Measurements from ENCODE around the gene PAK5.
"Not testable (repeated sequence)": the region's sequence is repeated elsewhere in the genome, so short reads cannot be mapped to it uniquely, and the experiment has no call there.

The PAK5 gene

DNA sequence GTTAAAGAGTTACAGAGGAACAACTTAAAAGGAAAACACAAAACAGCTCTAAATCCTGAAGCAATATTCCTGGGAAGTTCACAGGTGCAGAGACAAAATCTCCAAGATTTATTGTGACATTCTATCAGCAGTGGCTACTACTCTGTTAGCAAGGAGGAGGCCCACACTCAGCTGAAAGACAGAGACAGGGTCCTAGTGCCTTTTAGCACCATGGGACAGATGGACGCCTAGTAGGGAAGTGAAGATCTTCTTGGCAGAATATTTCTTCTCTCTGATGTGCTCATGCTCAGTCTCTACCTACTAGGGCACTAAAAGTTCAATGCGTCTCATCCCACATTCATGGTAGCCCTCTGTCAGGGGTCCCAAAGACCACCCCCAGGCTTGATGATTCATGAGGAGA lies 191.1 kb downstream of the PAK5 start:
- Histone ChIP-seq H3K4me1 (ENCODE audit: control insufficient read depth, insufficient read depth, low read length, unreplicated experiment) (no peaks in the 10 kb centered on the region), H3K36me3 (ENCODE audit: insufficient read depth, low read length) (no peaks in the 10 kb centered on the region), H3K27me3 (ENCODE audit: insufficient read depth, low read length) (peaks cover 4% of the 10 kb centered on the region; the same call in 1 of the 2 replicates), H3K27ac (ENCODE audit: low read depth, low read length) (no peak overlapping the region), H2AFZ (ENCODE audit: low read length, unreplicated experiment) (no peak overlapping the region), H3K79me2 (ENCODE audit: control insufficient read depth, insufficient read depth, low read length, unreplicated experiment) (no peaks in the 10 kb centered on the region), H3K4me3 (ENCODE audit: low read depth, low read length) (no peak overlapping the region)

DNA sequence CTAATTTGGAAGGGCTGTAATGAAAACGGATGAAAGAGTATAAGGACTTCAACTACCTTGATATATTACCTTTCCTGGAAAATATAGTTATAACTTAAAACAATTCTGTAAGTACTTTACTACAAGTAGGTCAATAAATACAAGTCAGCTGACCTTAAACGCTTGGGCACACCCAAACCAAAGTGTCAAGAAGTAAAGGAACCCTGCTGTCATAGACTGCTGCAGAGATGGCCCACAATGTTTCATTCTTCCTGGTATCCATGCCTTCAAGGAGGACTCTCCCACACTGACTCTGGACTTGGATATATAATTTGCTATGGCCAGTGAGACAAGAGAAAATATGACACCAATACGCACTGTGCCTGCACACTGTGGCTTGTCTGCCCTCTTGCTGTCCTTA lies 192.5 kb downstream of the PAK5 start:
- H3K4me3 ChIP-seq (ENCODE audit: low read depth, low read length) = no peak overlapping the region
- H3K27me3 ChIP-seq (ENCODE audit: insufficient read depth, low read length) = peaks cover 4% of the 10 kb centered on the region; the same call in 1 of the 2 replicates
- no peaks in the 10 kb centered on the region for H3K4me1 ChIP-seq (ENCODE audit: control insufficient read depth, insufficient read depth, low read length, unreplicated experiment)
- no peak overlapping the region for H3K27ac ChIP-seq (ENCODE audit: low read depth, low read length)
- H3K79me2 ChIP-seq (ENCODE audit: control insufficient read depth, insufficient read depth, low read length, unreplicated experiment) = no peaks in the 10 kb centered on the region
- H2AFZ ChIP-seq (ENCODE audit: low read length, unreplicated experiment) = no peak overlapping the region
- H3K36me3 ChIP-seq (ENCODE audit: insufficient read depth, low read length) = no peaks in the 10 kb centered on the region

DNA sequence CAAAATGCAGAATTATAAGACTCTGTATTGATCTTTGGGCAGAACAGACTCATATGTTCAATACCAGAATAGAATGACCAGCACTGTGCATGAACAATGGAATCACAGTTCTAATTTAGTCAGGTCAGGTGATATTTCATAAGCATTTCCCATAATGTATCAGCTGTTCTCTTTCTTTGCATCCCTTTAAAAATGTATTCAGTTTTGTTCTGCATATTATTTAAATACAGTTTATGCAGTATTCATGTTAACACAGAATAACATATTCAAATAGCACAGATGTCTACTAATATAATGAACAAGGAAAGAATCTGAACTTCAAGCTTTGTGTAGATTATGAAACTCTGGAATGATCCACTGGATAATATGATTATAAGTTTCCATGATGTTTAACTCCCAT lies 196.0 kb downstream of the PAK5 start:
- H2AFZ ChIP-seq (ENCODE audit: low read length, unreplicated experiment) = no peak overlapping the region
- H3K79me2 ChIP-seq (ENCODE audit: control insufficient read depth, insufficient read depth, low read length, unreplicated experiment) = no peaks in the 10 kb centered on the region
- H3K4me3 ChIP-seq (ENCODE audit: low read depth, low read length) = no peak overlapping the region
- H3K4me1 ChIP-seq (ENCODE audit: control insufficient read depth, insufficient read depth, low read length, unreplicated experiment) = no peaks in the 10 kb centered on the region
- H3K36me3 ChIP-seq (ENCODE audit: insufficient read depth, low read length) = no peaks in the 10 kb centered on the region
- peaks cover 12% of the 10 kb centered on the region for H3K27me3 ChIP-seq (ENCODE audit: insufficient read depth, low read length)
- H3K27ac ChIP-seq (ENCODE audit: low read depth, low read length) = no peak overlapping the region

DNA sequence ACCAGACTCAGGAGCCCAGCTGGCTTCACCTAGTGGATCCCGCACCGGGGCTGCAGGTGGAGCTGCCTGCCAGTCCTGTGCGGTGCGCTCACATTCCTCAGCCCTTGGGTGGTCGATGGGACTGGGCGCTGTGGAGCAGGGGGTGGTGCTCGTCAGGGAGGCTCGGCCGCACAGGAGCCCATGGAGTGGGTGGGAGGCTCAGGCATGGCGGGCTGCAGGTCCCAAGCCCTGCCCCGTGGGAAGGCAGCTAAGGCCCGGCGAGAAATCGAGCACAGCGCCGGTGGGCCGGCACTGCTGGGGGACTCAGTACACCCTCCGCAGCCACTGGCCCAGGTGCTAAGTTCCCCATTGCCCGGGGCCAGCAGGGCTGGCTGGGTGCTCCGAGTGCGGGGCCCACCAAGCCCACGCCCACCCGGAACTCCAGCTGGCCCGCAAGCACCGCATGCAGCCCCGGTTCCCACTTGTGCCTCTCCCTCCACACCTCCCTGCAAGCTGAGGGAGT lies 197.3 kb downstream of the PAK5 start:
- not testable (repeated sequence) for H3K27ac ChIP-seq (ENCODE audit: low read depth, low read length); H3K4me1 ChIP-seq (ENCODE audit: control insufficient read depth, insufficient read depth, low read length, unreplicated experiment); H3K79me2 ChIP-seq (ENCODE audit: control insufficient read depth, insufficient read depth, low read length, unreplicated experiment); H3K36me3 ChIP-seq (ENCODE audit: insufficient read depth, low read length); H2AFZ ChIP-seq (ENCODE audit: low read length, unreplicated experiment); H3K4me3 ChIP-seq (ENCODE audit: low read depth, low read length)
- peaks cover 12% of the 10 kb centered on the region for H3K27me3 ChIP-seq (ENCODE audit: insufficient read depth, low read length)

DNA sequence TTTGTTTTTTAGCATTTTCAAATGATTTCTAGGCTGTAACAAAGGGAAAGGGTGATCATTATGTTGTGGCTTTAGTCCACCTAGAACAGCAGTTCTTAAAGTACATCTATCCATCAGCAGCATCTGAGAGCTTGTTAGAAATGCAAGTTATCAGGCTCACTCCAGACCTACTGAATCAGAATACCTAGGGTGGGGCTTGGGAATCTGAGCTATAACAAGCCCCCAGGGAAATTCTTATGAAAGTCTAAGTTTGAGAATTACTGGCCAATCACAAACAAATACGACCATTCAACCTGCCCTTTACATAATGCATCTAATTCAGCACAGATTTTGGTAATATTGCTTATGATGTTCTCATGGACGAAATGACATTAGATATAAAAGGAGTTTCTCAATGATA lies 201.0 kb downstream of the PAK5 start:
- Histone ChIP-seq H3K36me3 (ENCODE audit: insufficient read depth, low read length) (no peaks in the 10 kb centered on the region), H3K27me3 (ENCODE audit: insufficient read depth, low read length) (peaks cover 32% of the 10 kb centered on the region), H3K4me3 (ENCODE audit: low read depth, low read length) (no peak overlapping the region), H2AFZ (ENCODE audit: low read length, unreplicated experiment) (no peak overlapping the region), H3K79me2 (ENCODE audit: control insufficient read depth, insufficient read depth, low read length, unreplicated experiment) (no peaks in the 10 kb centered on the region), H3K4me1 (ENCODE audit: control insufficient read depth, insufficient read depth, low read length, unreplicated experiment) (no peaks in the 10 kb centered on the region), H3K27ac (ENCODE audit: low read depth, low read length) (no peak overlapping the region)

DNA sequence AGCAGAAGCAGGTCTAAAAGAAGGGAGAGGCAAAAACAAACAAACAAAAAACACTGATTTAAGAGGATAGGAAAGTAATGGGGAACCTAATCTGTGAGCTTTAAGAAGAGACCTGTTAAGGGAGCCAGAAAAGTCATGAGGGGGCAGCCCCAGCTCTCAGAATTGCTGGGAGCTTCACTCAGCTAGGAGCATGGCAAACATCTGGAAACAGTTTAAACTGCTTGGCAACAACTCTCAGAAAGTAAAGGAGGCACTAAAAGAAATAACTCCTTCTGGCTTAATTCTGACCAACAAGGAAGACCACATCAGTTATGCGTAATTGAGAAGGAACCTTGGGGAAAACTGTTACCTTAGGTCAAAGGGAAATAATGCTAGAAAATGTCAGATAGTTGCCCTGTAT lies 203.1 kb downstream of the PAK5 start:
- Histone ChIP-seq H3K27me3 (ENCODE audit: insufficient read depth, low read length) (peaks cover 53% of the 10 kb centered on the region), H3K4me1 (ENCODE audit: control insufficient read depth, insufficient read depth, low read length, unreplicated experiment) (no peaks in the 10 kb centered on the region), H3K36me3 (ENCODE audit: insufficient read depth, low read length) (no peaks in the 10 kb centered on the region), H3K27ac (ENCODE audit: low read depth, low read length) (no peak overlapping the region), H2AFZ (ENCODE audit: low read length, unreplicated experiment) (no peak overlapping the region), H3K4me3 (ENCODE audit: low read depth, low read length) (no peak overlapping the region), H3K79me2 (ENCODE audit: control insufficient read depth, insufficient read depth, low read length, unreplicated experiment) (no peaks in the 10 kb centered on the region)

DNA sequence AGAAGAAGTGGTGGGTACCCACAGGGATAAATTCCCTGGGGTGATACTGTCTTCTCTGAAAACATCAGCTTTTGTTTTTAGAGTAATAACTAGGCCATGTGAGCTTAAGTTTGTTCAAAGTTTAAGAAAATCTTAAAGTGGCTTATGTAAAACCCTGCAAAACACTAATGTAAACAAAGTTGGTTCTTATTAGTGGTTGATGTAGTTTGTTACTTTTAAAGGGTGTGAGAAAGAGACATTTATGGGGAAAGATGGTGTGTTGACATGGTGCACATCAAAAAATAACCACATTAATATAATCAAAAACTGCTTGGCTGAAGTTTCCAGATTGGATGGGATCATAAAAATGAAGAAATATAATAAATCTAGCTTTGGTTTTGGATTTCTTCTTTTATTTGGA lies 204.5 kb downstream of the PAK5 start:
- H3K79me2 ChIP-seq (ENCODE audit: control insufficient read depth, insufficient read depth, low read length, unreplicated experiment) = no peaks in the 10 kb centered on the region
- no peaks in the 10 kb centered on the region for H3K36me3 ChIP-seq (ENCODE audit: insufficient read depth, low read length)
- no peak overlapping the region for H3K27ac ChIP-seq (ENCODE audit: low read depth, low read length)
- H3K4me3 ChIP-seq (ENCODE audit: low read depth, low read length) = no peak overlapping the region
- no peaks in the 10 kb centered on the region for H3K4me1 ChIP-seq (ENCODE audit: control insufficient read depth, insufficient read depth, low read length, unreplicated experiment)
- no peak overlapping the region for H2AFZ ChIP-seq (ENCODE audit: low read length, unreplicated experiment)
- H3K27me3 ChIP-seq (ENCODE audit: insufficient read depth, low read length) = peaks cover 62% of the 10 kb centered on the region

DNA sequence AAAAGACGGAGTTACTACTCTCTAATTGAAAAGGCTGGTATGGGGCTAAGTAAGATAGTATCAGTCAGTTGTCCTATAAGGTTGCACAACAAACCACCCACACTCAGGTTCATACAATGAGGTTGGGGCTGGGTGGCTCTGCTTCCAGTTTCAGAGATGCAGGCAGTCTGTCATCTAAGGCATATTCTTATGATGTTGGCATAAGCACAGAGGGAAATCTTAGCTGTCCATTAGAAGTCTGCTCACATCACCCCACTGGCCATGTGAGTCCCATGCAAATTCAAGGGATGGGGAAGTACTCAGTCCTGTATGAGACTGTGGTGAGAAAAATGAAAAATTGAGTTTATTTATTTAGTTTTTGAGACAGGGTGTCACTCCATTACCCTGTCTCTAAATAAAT lies 205.9 kb downstream of the PAK5 start:
- Histone ChIP-seq H3K4me1 (ENCODE audit: control insufficient read depth, insufficient read depth, low read length, unreplicated experiment) (no peaks in the 10 kb centered on the region), H3K79me2 (ENCODE audit: control insufficient read depth, insufficient read depth, low read length, unreplicated experiment) (no peaks in the 10 kb centered on the region), H2AFZ (ENCODE audit: low read length, unreplicated experiment) (no peak overlapping the region), H3K36me3 (ENCODE audit: insufficient read depth, low read length) (no peaks in the 10 kb centered on the region), H3K27me3 (ENCODE audit: insufficient read depth, low read length) (peaks cover 68% of the 10 kb centered on the region), H3K27ac (ENCODE audit: low read depth, low read length) (no peak overlapping the region), H3K4me3 (ENCODE audit: low read depth, low read length) (no peak overlapping the region)

DNA sequence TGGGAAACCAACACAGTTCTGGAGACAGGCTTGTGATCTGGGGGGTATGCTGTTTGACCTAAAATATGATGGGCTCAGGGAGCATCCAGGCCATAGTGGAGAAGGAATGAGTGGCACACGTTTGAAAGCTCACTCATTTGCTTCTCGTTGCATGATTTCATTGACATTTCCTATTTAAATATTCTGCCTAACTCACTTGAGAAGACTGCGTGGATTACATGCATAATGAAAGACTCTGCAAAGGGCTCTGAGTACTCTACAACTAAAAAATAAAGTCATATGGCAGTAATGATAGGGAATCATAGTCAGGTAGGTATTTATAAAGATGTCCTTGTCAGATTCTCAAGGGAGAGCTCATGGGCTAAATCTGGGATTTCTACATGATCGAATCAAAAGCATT lies 206.6 kb downstream of the PAK5 start:
- no peaks in the 10 kb centered on the region for H3K79me2 ChIP-seq (ENCODE audit: control insufficient read depth, insufficient read depth, low read length, unreplicated experiment)
- H3K4me3 ChIP-seq (ENCODE audit: low read depth, low read length) = no peak overlapping the region
- no peaks in the 10 kb centered on the region for H3K4me1 ChIP-seq (ENCODE audit: control insufficient read depth, insufficient read depth, low read length, unreplicated experiment)

DNA sequence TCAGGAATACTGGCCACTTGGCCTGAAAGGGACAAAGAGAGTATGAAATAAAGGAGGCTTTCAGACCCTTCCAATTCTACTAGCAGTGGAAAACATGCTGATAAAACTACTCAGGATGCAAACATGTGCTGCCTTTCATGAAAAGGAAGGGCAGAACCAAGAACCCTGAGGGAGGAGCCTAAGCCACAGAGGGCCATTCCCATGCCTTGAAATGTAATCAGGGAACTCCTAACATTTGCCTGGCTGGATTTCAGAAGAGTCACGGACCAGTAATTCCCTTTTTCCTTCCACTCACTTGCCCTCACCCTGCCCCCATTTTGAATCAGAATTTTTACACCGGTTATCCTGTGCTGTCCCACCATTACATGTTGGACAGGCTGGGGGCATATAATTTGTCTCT lies 208.3 kb downstream of the PAK5 start:
- no peak overlapping the region for H3K27ac ChIP-seq (ENCODE audit: low read depth, low read length)
- H2AFZ ChIP-seq (ENCODE audit: low read length, unreplicated experiment) = no peak overlapping the region
- H3K4me3 ChIP-seq (ENCODE audit: low read depth, low read length) = no peak overlapping the region
- H3K27me3 ChIP-seq (ENCODE audit: insufficient read depth, low read length) = peaks cover 67% of the 10 kb centered on the region
- no peaks in the 10 kb centered on the region for H3K36me3 ChIP-seq (ENCODE audit: insufficient read depth, low read length)
- H3K79me2 ChIP-seq (ENCODE audit: control insufficient read depth, insufficient read depth, low read length, unreplicated experiment) = no peaks in the 10 kb centered on the region
- no peaks in the 10 kb centered on the region for H3K4me1 ChIP-seq (ENCODE audit: control insufficient read depth, insufficient read depth, low read length, unreplicated experiment)

More for the DNA sequence above, 206.6 kb downstream of the PAK5 start:
- Histone ChIP-seq H3K27me3 (ENCODE audit: insufficient read depth, low read length) (peaks cover 69% of the 10 kb centered on the region), H3K36me3 (ENCODE audit: insufficient read depth, low read length) (no peaks in the 10 kb centered on the region), H3K27ac (ENCODE audit: low read depth, low read length) (no peak overlapping the region), H2AFZ (ENCODE audit: low read length, unreplicated experiment) (no peak overlapping the region)

DNA sequence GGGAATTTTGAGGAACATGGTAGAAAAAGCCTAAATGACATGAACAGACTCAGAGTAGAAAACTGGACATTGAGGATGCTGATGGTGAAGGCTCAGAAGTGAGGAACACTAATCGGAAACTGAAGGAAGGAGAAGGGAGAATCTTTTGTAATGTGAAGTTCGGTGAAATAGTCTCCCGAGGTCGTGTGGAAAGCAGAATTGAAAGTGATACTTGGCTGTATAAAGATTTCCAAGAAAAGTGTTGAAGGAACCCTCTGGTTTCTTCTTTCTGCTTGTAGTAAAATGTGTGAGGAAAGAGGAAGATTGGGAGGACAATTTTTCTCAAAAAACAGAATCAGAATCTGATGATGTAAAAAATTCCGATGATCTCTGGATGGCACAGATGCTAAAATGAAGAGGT lies 209.0 kb downstream of the PAK5 start:
- H3K27ac ChIP-seq (ENCODE audit: low read depth, low read length) = no peak overlapping the region
- H2AFZ ChIP-seq (ENCODE audit: low read length, unreplicated experiment) = no peak overlapping the region
- H3K79me2 ChIP-seq (ENCODE audit: control insufficient read depth, insufficient read depth, low read length, unreplicated experiment) = no peaks in the 10 kb centered on the region
- no peaks in the 10 kb centered on the region for H3K36me3 ChIP-seq (ENCODE audit: insufficient read depth, low read length)
- H3K4me3 ChIP-seq (ENCODE audit: low read depth, low read length) = no peak overlapping the region
- peaks cover 65% of the 10 kb centered on the region for H3K27me3 ChIP-seq (ENCODE audit: insufficient read depth, low read length)
- no peaks in the 10 kb centered on the region for H3K4me1 ChIP-seq (ENCODE audit: control insufficient read depth, insufficient read depth, low read length, unreplicated experiment)

Data from ACC112 (cell line).